HG03457 (cell line): ENCODE data around the gene PADI6.

Source experiments
- ATAC-seq: cut with Tn5 transposase; IDR thresholded peaks from one replicate; pipeline ENCODE4 v1.9.1; 2021; ENCODE audit warnings: moderate number of reproducible peaks; ENCODE audit not compliant: unreplicated experiment

Gene PADI6

DNA sequence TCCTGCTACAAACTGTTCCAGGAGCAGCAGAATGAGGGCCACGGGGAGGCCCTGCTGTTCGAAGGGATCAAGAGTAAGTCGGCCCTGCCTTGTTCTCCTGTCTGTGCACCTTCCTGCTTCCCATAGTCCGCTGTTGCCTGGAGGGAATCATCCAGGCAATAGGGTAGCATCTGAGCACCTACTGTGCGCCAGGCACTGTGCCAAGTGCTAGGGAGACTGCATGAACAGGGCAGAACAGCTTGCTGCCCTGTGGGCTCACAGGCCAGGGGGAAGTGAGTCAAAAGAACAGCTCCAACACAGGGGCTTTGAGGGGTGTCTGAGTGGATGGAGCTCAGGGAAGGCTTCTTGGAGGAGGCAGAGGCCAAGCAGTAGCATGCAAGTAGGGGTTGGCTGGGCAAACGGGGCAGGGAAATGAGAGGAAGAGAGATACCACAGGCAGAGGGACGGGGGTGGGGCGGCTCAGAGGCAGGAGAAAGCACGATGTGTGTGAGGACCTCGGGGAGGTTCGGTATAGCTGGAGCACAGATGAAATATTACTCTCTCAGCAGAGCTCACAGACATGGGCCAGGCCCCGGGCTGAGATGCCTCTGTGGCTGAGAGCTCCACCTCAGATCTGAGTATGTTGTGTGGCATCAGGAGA, 15.5 kb upstream of the PADI6 start:
- no peak for ATAC-seq

DNA sequence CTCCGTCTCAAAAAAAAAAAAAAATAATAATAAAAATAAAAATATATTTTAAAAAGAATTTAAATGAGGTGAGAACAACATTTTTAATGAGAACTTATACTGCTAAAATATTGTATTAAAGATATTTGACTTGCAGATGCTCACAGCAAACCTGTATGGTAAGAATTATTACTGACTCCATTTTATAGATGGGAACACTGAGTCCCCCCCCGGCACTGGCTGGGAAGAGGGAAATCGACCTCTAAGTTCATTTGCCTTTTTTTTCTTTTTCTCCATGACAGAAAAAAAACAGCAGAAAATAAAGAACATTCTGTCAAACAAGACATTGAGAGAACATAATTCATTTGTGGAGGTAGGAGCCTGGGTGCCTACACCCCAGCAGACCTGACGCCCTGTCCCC, 13.4 kb upstream of the PADI6 start:
- no peak for ATAC-seq

DNA sequence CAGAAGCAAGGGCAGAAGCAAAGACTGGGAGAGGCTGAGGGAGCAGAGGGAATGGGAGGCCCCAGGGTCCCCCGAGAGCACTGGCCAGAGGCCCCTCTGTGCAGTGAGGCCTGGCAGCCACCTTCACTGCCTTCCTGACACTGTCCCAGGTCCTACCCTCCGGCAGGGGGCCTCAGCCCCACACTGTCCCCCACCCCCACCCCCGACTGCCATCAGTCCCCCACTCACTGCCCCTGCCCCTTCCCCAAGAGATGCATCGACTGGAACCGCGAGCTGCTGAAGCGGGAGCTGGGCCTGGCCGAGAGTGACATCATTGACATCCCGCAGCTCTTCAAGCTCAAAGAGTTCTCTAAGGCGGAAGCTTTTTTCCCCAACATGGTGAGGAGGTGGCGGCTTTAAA, 13.0 kb upstream of the PADI6 start:
- no peak for ATAC-seq

DNA sequence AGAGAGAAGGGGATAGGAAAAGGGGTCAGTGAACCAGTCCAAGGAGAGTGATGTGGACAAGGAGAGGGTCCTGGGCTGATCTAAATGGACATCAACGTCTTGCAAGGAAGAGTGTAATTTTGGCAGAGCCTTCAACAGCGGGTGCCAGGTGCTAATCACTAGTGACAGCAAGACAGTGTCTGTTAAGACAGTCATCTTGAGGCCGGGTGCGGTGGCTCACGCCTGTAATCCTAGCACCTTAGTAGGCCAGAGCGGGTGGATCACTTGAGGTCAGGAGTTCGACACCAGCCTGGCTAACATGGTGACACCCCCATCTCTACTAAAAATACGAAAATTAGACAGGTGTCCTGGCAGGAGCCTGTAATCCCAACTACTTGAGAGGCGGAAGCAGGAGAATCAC, 12.2 kb upstream of the PADI6 start:
- no peak for ATAC-seq

DNA sequence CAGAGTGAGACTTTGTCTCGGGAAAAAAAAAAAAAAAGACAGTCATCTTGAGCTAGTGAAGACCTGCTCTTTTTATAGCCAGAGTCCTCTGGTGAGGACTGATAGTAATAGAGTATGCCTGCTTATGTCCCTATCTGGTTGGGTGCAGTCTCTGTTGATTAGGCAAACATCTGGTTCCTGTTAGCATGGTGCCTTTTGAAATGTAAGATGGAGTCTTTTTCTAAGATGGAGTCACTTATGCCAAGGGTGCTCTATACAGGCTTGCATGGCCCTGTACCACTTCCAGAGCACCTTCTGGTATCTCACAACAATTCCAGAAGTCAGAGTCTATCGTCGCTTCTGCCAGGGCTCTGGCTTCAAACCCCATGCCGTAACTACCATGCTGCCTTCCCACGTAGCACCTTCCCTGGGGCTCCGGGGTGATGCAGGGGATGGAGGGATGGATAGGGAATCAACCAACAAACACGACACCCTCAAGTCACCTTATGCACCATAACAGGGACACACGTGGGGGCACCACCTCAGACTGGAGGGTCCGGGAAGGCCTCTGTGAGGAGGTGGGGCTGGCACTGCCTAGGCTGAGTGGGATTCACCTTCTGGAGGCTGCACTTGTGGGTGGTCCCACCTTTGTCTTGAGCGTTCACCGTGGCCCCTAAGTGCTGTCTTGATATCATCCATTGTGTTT, 11.6 kb upstream of the PADI6 start:
- ATAC-seq: no peak

DNA sequence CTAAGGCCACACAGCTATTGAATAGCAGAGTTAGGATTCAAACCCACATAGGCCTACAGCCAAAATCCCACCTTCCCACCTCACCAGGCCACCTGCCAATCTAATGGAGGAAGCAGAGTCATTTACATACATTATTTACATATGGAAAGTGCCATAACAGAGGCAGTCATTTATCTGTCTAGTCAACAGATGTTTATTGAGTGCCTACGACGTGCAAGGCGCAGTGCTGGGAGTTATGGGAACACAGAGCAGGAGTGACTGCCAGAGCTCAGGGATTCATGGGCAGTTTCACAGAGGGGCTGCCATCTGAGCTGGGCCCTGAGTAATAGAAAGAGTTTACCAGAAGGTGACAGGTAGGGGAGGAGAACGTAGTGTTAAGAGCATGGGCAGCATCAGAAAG, 10.3 kb upstream of the PADI6 start:
- no peak for ATAC-seq

DNA sequence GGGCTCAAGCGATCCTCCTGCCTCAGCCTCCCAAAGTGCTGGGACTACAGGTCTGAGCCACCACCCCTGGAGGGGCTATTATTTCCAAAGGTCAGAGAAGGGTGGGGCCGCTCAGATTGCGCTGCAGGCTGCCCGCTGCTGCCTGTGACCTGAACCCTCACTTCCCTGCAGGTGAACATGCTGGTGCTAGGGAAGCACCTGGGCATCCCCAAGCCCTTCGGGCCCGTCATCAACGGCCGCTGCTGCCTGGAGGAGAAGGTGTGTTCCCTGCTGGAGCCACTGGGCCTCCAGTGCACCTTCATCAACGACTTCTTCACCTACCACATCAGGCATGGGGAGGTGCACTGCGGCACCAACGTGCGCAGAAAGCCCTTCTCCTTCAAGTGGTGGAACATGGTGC, 8.6 kb upstream of the PADI6 start:
- no peak for ATAC-seq

DNA sequence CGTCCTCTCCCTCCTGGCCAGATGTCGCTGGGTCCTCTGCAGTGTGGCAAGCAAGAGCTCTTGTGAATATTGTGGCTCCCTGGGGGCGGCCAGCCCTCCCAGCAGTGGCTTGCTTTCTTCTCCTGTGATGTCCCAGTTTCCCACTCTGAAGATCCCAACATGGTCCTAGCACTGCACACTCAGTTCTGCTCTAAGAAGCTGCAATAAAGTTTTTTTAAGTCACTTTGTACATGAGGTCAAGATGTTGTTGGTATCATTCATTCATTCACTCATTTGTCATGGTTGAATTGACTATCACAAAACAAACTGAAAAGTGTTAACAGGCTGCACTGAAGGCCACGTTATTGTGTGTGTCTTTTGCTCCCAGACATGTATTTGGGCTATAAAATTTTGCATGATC, 8.2 kb upstream of the PADI6 start:
- ATAC-seq: no peak

DNA sequence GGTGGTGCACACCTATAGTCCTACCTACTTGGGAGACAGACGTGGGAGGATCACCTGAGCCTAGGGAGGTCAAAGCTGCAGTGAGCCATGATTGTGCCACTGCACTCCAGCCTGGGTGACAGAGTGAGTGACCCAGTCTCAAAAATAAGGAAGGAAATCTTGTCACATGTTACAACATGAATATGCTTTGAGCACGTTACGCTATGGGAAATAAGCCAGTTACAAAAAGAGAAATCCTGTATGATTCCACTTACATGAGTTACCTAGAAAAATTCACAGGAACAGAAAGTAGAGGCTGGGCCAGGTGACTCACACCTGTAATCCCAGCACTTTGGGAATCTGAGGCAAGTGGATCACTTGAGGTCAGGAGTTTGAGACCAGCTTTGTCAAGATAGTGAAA, 6.7 kb upstream of the PADI6 start:
- no peak for ATAC-seq

DNA sequence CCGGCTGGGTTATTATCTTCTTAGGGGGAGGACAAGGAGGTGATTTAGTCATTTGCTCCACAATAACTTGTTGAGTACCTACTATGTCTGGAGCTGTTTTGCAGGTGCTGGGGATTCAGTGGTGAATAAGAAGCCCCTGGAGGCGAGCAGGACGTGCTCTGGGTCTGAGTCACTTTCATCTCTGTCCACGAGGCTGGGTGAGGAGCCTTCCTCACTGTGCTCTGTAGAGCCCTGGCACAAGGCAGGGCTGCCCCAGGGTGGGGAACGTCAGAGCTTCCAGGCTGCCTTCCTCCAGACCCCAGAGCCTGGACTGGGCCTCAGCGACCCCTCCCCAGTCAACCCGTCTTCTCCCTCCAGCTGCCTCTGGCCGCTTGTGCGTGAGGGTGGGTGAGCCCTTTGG, 2.5 kb upstream of the PADI6 start:
- ATAC-seq: no peak

DNA sequence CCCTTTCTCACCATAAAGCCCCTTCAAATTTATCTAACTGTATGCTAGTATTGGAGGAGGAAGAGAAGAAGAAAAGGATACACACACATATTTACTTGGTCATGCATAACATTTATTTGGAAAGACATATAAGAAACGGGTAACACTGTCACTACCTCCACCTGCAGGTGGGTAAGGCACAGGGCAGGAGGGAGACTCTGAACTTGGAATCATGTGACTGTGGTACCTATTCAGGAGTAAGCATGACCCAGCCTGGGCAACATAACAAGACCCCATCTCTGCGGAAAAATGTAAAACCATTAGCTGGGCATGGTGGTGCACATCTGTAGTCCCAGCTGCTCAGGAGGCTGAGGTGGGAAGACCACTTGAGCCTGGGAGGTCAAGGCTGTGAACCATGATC, 1.4 kb upstream of the PADI6 start:
- no peak for ATAC-seq

DNA sequence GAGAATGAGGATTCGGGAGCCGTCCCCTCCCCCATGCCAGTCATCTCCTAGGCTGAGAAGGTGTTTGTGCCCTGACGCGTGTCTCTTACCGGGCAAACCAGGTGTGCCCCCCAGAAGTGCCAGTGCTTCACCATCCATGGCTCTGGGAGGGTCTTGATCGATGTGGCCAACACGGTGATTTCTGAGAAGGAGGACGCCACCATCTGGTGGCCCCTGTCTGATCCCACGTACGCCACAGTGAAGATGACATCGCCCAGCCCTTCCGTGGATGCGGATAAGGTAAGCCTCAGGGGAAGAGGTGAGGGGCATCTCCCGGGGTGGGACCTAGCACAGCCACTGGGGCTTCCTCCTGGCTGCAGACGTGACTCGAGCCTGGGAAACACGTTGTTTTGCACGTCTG, 959 bp downstream of the PADI6 start:
- ATAC-seq: no peak

DNA sequence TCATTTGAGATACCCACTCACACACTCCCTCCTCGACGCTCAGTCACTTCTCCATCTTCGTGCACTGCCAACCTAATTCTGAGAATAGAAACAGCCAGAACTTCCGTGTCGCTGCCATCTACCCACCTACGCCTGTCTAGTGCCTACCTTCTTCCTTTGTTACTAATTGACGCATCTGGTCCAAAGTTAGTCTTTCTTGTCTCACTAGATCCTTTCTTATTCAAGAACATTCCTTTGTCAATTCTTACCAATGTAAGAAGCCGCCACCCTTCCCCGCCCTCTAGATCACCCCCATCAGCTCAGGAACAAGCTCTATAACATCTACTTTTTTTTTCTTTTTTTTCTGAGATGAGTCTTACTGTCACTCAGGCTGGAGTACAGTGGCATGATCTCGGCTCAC, 3.7 kb downstream of the PADI6 start:
- no peak for ATAC-seq

DNA sequence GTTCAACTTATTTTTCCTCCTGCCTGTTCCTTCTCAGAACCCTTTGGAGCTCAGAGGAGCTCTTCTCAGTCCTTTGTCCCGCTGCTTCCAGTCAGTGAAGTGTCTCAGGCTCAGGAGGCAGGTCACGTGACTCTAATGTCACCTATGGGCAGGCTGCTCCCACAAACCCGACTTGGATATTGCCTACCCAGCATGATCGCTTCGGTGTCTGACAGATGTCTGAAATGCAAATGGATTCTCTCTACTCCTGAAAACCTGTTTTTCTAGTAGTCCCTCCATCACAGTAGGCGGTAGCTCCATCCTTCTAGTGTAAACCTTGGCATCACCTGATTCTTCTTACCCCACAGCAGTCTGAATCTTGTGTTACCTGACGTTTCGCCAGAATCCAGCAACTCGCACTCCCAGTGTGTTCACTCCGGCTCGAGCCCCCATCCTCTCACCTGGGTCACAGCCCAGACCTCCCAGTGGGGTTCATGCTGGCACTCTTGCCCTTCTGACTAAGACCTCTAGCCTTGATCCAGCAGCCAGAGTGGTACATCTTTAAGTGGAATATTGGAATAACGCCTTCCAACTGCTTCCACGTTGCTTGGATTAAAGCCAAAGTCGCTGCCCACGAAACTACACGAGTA, 5.4 kb downstream of the PADI6 start:
- no peak for ATAC-seq

DNA sequence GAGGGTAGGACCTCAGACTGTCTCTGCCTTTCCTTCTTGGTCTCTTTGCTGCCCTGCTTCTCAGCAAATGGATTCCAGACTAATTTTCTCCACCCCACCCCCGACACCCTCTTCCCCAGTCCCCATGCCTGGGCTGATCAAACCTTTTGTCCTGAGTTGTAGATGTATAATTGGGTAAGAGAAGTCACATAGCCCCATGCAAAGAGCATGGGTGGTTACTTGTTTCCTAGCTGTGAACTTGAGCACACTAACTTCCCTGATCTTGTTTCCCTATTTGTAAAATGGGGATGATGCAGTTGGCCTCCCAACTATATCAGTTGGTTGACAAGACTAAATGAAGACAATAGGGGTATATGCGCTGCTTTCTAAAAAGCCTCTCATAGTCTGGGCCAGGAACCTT, 9.2 kb downstream of the PADI6 start:
- ATAC-seq: no peak

DNA sequence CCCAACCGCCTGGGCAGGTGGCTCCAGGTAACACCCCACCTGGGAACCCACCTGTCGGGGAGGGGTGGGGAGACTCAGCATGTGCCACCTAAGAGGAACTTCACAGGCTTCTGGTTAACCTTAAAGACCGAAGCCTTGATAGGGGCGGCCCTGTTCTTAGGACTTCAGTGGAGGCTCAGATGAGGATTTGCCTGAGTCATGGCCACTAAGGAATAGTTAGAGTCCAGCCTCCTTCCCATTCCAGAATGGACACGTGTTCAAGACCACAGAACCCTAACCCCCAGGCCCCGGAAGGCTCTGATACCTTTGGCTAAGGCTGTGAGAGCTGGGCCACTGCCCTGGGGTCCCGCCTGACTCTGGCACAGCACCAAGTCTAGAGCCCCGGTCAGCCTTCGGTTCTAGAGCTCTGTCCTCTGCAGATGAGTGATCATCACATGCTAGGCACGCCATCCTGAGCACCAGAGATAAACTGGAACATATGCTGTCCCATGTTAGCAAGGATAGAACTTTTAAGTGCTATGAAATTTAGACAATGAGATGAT, 20.3 kb downstream of the PADI6 start:
- no peak for ATAC-seq

DNA sequence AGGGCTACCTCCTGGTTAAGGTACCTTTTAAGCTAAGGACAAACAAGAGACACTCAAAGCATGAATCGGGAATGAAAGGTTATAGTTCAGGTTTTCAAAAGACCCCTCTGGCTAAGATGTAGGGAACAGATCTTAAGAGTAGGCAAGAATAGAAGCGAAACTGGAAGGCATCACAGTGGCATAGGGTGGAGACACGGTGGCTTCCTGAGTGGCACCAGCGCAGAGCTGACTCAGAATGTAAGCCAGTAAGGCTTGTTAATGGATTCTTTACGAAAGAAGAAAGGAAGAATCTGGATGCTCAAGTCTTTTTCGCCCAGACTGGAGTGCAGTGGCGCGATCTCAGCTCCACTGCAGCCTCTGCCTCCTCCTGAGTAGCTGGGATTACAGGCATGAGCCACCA, 21.2 kb downstream of the PADI6 start:
- ATAC-seq: no peak

DNA sequence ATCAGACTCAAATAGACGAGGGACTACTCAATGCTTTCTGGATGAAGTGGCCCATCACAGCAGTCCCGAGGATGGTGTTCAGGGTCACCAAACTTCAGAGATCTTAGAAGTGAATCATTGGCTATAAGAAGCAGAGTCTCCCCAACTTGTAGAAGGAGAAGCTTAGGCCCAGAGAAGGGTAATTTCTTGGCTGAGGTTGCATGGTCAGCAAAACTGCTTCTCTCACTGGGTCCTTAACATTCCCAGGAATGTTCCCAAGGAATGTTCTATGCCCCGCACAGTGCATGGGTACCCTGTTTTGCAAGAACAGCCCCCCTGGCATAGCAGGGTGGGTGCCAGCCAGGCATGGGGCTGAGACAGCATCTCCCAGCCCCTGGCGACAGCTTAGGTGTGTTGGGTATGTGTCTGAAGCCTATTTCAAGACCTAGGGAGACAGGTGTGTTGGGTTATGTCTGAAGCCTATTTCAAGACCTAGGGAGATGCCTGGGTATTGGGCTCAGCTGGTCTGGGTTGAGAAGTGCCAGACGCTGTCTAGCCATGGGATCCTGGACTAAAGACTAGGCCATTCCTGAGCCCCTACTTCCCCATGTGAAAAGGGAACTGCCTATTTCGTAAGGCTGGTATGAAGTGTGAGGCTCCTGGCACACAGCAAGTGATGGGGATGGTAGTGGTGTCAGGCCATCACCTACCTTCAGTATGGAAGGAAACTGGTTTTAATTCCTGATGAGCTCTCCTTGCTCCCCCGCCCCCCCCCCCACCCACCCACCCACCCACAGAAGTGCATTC, 26.1 kb downstream of the PADI6 start:
- no peak for ATAC-seq

DNA sequence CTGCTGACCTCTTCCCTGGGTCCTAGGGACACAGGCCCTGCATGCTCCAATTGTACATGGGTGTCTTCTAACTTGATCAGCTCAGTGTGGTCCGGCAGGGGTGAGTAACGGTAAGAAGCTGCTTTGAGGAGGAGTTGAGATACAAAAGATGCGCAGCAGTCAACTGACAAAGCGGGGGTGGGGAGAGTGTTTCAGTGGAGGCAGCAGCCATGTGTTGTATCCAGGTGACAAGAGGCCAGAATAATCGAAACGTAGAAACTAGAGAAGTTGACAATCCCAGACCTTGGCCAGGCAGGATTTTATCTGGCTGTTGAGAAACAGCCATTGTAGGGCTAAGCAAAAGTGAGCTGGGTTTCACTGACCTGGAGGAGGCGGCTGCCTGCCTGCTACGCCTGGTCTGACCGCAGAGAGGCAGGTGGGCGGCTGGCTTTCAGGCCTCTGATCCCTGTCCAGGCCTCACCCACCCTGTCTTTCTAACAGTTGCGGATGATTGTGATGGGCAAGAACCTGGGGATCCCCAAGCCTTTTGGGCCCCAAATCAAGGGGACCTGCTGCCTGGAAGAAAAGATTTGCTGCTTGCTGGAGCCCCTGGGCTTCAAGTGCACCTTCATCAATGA, 28.8 kb downstream of the PADI6 start:
- no peak for ATAC-seq

DNA sequence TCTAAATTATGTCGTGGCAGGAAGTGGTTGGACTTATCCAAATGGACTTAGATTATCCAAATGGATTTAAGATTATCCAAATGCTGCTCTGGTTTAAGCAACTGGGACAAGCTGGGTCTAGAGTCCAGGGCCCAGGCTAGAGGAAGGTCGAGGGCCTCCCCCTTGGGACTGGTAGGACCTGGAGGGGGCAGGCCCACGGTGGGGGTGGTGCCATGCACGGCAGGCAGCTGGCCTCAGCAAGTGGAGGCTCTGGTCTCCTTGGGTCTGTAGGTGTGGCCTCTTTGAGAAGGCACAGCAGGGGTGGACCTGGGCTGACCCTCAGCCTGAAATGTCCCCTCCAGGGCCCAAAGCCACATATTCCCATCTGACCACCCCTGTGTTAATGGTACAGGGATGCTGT, 29.8 kb downstream of the PADI6 start:
- ATAC-seq: no peak

DNA sequence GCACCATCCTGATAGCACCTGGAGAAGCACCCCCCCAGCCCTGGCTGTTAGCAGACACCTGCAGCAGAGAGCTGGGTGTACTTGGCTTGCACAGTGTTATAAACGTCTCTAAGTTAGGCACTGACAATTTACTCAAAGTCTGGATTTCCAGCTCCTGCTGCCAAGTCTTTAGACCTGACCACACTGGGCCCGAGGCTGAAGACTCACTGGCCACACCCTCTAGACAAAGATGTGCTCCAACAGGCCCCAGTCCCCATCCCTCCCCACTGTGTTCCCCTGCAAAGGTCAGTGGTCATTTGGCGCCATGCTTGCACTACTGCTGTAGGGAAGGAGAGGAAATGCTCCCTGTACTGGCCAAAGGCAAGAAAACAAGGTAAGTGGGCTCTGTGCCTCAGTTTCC, 31.1 kb downstream of the PADI6 start:
- no peak for ATAC-seq
